ENCODE data around the gene PRSS36.

DNA sequence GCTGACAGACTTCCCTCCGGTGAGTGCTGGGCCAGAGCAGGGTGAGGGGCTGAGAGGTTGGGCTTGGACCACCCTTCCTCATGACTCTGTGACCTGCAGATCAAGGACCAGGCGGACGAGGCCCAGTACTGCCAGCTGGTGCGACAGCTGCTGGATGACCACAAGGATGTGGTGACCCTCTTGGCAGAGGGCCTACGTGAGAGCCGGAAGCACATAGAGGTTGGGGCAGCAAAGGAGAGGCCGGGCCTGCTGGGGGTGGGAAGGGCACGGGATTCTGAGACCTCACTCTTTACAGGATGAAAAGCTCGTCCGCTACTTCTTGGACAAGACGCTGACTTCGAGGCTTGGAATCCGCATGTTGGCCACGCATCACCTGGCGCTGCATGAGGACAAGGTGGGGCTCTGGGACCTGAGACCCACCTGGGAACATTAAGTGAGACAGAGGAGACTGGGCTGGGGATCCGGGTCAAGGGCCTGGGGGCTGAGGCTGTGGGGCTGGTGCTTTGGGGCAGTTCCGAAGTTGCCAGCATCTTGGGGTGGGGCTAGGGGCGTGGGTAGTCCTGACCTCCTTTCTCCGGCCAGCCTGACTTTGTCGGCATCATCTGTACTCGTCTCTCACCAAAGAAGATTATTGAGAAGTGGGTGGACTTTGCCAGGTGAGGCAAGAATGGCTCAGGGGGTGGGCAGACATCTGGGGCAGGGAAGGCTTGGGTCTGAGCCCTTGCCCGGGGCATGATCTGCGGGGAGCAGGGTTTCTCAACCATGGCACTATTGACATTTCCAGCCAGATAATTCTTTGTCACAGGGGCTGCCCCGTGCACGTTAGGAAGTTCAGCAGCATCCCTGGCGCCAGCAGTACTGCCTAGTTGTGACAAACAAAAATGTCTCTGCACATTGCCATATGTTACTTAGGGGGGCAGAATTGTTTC lies 39.5 kb downstream of the PRSS36 start:
- TF ChIP-seq, protein P1, sequence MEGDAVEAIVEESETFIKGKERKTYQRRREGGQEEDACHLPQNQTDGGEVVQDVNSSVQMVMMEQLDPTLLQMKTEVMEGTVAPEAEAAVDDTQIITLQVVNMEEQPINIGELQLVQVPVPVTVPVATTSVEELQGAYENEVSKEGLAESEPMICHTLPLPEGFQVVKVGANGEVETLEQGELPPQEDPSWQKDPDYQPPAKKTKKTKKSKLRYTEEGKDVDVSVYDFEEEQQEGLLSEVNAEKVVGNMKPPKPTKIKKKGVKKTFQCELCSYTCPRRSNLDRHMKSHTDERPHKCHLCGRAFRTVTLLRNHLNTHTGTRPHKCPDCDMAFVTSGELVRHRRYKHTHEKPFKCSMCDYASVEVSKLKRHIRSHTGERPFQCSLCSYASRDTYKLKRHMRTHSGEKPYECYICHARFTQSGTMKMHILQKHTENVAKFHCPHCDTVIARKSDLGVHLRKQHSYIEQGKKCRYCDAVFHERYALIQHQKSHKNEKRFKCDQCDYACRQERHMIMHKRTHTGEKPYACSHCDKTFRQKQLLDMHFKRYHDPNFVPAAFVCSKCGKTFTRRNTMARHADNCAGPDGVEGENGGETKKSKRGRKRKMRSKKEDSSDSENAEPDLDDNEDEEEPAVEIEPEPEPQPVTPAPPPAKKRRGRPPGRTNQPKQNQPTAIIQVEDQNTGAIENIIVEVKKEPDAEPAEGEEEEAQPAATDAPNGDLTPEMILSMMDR (IDR thresholded peaks at IDR 0.05; ENCODE audit: poor library complexity, severe bottlenecking), result no peak
- no peak for TF ChIP-seq RAD21 (conservative IDR thresholded peaks at IDR 0.05)

Measured in neural cell (in vitro differentiated cells).